Neural cell (in vitro differentiated cells): Measurements from ENCODE around the gene AIMP2. TPM values are rescaled to one million over a fixed set of nuclear protein-coding genes. Genes with fewer than 3 reads are reported as not detected.

Source experiments
- H2AFZ ChIP-seq: fragments of 200-600, 300-800 bp; sonication (generic), shearing (Covaris generic); 2 replicates; pipeline ENCODE4 v1.6.0; 2014; ENCODE audit warnings: low read depth, mild to moderate bottlenecking, antibody characterized with exemption, low read length, moderate library complexity
- H3F3A ChIP-seq: fragments of 200-600 bp; shearing (Covaris generic); 2 replicates; pipeline ENCODE4 v1.6.1; 2016; ENCODE audit warnings: mild to moderate bottlenecking, moderate library complexity, mixed read lengths, antibody characterized with exemption, low read length; ENCODE audit not compliant: insufficient read depth, poor library complexity, severe bottlenecking
- H3K27ac ChIP-seq: fragments of 200-600, 300-800 bp; sonication (generic), shearing (Covaris generic); 2 replicates; pipeline ENCODE4 v1.5.1; 2014; ENCODE audit warnings: mild to moderate bottlenecking, low read length, moderate library complexity
- H3K27me3 ChIP-seq: fragments of 300-800, 200-600 bp; sonication (generic), shearing (Covaris generic); 2 replicates; pipeline ENCODE4 v1.6.0; 2014; ENCODE audit warnings: mild to moderate bottlenecking, low read depth, low read length, moderate library complexity; ENCODE audit not compliant: insufficient read depth
- H3K36me3 ChIP-seq: fragments of 300-800, 200-600 bp; sonication (generic), shearing (Covaris generic); 2 replicates; pipeline ENCODE4 v1.5.1; 2014; ENCODE audit warnings: mild to moderate bottlenecking, antibody characterized with exemption, low read length, moderate library complexity; ENCODE audit not compliant: insufficient read depth
- H3K4me2 ChIP-seq: fragments of 300-800, 200-600 bp; sonication (generic), shearing (Covaris generic); 2 replicates; pipeline ENCODE4 v1.6.0; 2014; ENCODE audit warnings: mild to moderate bottlenecking, low read length
- H3K4me3 ChIP-seq: fragments of 300-800, 200-600 bp; sonication (generic), shearing (Covaris generic); 2 replicates; pipeline ENCODE4 v1.5.1; 2014; ENCODE audit warnings: mild to moderate bottlenecking, low read length, moderate library complexity
- H3K79me2 ChIP-seq: fragments of 200-600 bp; shearing (Covaris generic); replicated peaks from 2 replicates; pipeline ENCODE4 v1.6.0; 2014; ENCODE audit warnings: mild to moderate bottlenecking, low read length, moderate library complexity; ENCODE audit not compliant: insufficient read depth
- H3K9ac ChIP-seq: fragments of 300-800, 200-600 bp; sonication (generic), shearing (Covaris generic); 2 replicates; pipeline ENCODE4 v1.6.1; 2016; ENCODE audit warnings: mild to moderate bottlenecking, low read length, mixed read lengths
- H3K9me2 ChIP-seq: fragments of 200-600 bp; shearing (Covaris generic); 2 replicates; pipeline ENCODE4 v1.6.1; 2016; ENCODE audit warnings: mild to moderate bottlenecking, low read length, mixed read lengths; ENCODE audit not compliant: insufficient read depth
- H3K9me3 ChIP-seq: fragments of 200-600, 300-800 bp; sonication (generic), shearing (Covaris generic); 2 replicates; pipeline ENCODE4 v1.6.1; 2016; ENCODE audit warnings: mild to moderate bottlenecking, mixed run types, low read length, moderate library complexity, mixed read lengths
- H4K20me1 ChIP-seq: fragments of 200-600 bp; shearing (Covaris generic); 2 replicates; pipeline ENCODE4 v1.6.1; 2016; ENCODE audit warnings: mild to moderate bottlenecking, mixed run types; ENCODE audit not compliant: insufficient read depth
- EP300 ChIP-seq: fragments of 450-650 bp; conservative IDR thresholded peaks from 2 replicates; pipeline ENCODE4 v1.6.1; 2014; ENCODE audit warnings: antibody characterized with exemption, mild to moderate bottlenecking, moderate library complexity; ENCODE audit not compliant: poor library complexity, severe bottlenecking
- EZH2 ChIP-seq: fragments of 200-600, 300-800 bp; shearing (Covaris generic), sonication (generic); IDR thresholded peaks from 2 replicates; pipeline ENCODE4 v1.6.1; 2014; ENCODE audit warnings: antibody characterized with exemption, low read length, borderline replicate concordance, mild to moderate bottlenecking; ENCODE audit not compliant: insufficient read depth, poor library complexity, severe bottlenecking
- MXI1 ChIP-seq: fragments of 450-650 bp; conservative IDR thresholded peaks from 2 replicates; pipeline ENCODE4 v1.6.1; 2014; ENCODE audit warnings: antibody characterized with exemption, mild to moderate bottlenecking; ENCODE audit not compliant: poor library complexity, severe bottlenecking
- POLR2AphosphoS5 ChIP-seq: IDR thresholded peaks from 2 replicates; pipeline ENCODE4 v1.6.1; 2012
- RAD21 ChIP-seq: fragments of 450-650 bp; conservative IDR thresholded peaks from 2 replicates; pipeline ENCODE4 v1.6.1; 2014; ENCODE audit warnings: antibody characterized with exemption, mild to moderate bottlenecking, moderate library complexity
- REST ChIP-seq: IDR thresholded peaks from 2 replicates; pipeline ENCODE4 v1.6.1; 2012; ENCODE audit warnings: borderline replicate concordance
- SMC3 ChIP-seq: fragments of 450-650 bp; conservative IDR thresholded peaks from 2 replicates; pipeline ENCODE4 v1.6.1; 2014; ENCODE audit warnings: antibody characterized with exemption, mild to moderate bottlenecking, moderate library complexity; ENCODE audit not compliant: poor library complexity
- TAF1 ChIP-seq: IDR thresholded peaks from 2 replicates; pipeline ENCODE4 v1.6.1; 2012; ENCODE audit warnings: low read depth
- polyA plus RNA-seq: library from polyadenylated mRNA; depleted of rRNA; stranded (reverse); fragments of >200 nt; gene quantifications from 2 replicates; pipeline ENCODE4 v1.2.3, GENCODE V29; 2014
- TF ChIP-seq, protein P1 (sequence below): fragments of 450-650 bp; IDR thresholded peaks from 2 replicates; pipeline ENCODE4 v1.5.1; 2014; ENCODE audit warnings: antibody characterized with exemption, mild to moderate bottlenecking, moderate library complexity; ENCODE audit not compliant: poor library complexity, severe bottlenecking

The AIMP2 gene
- polyA plus RNA-seq, 1 donor from 2014 or later: 46.9 TPM

DNA sequence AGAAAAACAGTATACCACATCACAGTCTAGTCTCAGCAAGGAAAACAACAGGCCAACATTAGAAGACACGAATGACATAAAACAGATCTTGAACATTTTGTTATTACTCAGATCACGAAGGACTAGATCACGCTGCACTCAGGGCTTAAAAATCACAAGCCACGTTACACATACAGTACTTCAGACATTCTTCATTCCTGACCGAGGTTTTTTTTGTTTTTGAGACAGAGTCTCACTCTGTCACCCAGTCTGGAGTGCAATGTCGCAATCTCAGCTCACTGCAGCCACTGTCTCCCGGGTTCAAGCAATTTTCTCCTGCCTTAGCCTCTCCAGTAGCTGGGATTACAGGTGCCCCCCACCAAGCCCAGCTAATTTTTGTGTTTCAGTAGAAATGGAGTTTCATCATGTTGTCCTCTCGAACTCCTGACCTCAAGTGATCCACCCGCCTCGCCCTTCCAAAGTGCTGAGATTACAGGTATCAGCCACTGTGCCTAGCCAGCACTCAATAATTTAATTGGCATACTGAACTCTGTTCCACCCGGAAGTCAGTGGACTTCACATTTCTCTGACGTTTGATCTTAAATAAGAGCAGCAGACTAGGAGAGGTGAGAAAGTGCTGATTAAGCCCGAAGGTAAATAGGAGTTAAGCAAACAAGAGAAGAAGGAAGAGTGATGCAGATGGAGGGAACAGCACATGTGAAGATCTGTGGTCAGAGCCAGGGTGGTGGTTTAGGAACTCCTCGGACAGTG is 3.5 kb downstream of the AIMP2 start:
- Histone ChIP-seq H4K20me1 (no peaks in the 10 kb centered on the region), H2AFZ (no peak overlapping the region), H3K9me3 (no peaks in the 10 kb centered on the region), H3F3A (no peaks in the 10 kb centered on the region), H3K4me3 (no peak overlapping the region), H3K9me2 (no peaks in the 10 kb centered on the region), H3K27ac (no peak overlapping the region), H3K27me3 (no peaks in the 10 kb centered on the region), H3K79me2 (peaks cover 7% of the 10 kb centered on the region), H3K36me3 (no peaks in the 10 kb centered on the region), H3K9ac (no peak overlapping the region), H3K4me2 (no peak overlapping the region)
- no peak for TF ChIP-seq EZH2

- no peaks in the 10 kb centered on the region for H3F3A ChIP-seq
- no peaks in the 10 kb centered on the region for H3K9me2 ChIP-seq
- TF ChIP-seq, protein P1, sequence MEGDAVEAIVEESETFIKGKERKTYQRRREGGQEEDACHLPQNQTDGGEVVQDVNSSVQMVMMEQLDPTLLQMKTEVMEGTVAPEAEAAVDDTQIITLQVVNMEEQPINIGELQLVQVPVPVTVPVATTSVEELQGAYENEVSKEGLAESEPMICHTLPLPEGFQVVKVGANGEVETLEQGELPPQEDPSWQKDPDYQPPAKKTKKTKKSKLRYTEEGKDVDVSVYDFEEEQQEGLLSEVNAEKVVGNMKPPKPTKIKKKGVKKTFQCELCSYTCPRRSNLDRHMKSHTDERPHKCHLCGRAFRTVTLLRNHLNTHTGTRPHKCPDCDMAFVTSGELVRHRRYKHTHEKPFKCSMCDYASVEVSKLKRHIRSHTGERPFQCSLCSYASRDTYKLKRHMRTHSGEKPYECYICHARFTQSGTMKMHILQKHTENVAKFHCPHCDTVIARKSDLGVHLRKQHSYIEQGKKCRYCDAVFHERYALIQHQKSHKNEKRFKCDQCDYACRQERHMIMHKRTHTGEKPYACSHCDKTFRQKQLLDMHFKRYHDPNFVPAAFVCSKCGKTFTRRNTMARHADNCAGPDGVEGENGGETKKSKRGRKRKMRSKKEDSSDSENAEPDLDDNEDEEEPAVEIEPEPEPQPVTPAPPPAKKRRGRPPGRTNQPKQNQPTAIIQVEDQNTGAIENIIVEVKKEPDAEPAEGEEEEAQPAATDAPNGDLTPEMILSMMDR: no peak
- TF ChIP-seq EZH2 (no peak), POLR2AphosphoS5 (no peak), MXI1 (no peak), TAF1 (no peak), REST (no peak), EP300 (no peak), RAD21 (no peak), SMC3 (no peak)
- H3K27me3 ChIP-seq: no peaks in the 10 kb centered on the region
- H3K36me3 ChIP-seq: no peaks in the 10 kb centered on the region
- no peak overlapping the region for H3K4me2 ChIP-seq
- no peak overlapping the region for H3K27ac ChIP-seq
- no peaks in the 10 kb centered on the region for H3K9me3 ChIP-seq
- no peaks in the 10 kb centered on the region for H4K20me1 ChIP-seq
- no peak overlapping the region for H2AFZ ChIP-seq
- H3K9ac ChIP-seq: no peak overlapping the region
- H3K4me3 ChIP-seq: no peak overlapping the region
- no peaks in the 10 kb centered on the region for H3K79me2 ChIP-seq
These were observed 7.0 kb downstream of the AIMP2 start for GRCh38 chr7:6015917-6016652.
